ENCODE results near the gene EYS. TPM values are rescaled to one million over a fixed set of nuclear protein-coding genes. Genes with fewer than 3 reads are reported as not detected.

EYS gene
- total and polyA plus RNA-seq, 9 of the 15 experiments (the other 6 are each of a cell fraction or from before 2014, with no cell fraction given) = 0.03 to 0.36 (median 0.10) TPM; not detected in 2

DNA sequence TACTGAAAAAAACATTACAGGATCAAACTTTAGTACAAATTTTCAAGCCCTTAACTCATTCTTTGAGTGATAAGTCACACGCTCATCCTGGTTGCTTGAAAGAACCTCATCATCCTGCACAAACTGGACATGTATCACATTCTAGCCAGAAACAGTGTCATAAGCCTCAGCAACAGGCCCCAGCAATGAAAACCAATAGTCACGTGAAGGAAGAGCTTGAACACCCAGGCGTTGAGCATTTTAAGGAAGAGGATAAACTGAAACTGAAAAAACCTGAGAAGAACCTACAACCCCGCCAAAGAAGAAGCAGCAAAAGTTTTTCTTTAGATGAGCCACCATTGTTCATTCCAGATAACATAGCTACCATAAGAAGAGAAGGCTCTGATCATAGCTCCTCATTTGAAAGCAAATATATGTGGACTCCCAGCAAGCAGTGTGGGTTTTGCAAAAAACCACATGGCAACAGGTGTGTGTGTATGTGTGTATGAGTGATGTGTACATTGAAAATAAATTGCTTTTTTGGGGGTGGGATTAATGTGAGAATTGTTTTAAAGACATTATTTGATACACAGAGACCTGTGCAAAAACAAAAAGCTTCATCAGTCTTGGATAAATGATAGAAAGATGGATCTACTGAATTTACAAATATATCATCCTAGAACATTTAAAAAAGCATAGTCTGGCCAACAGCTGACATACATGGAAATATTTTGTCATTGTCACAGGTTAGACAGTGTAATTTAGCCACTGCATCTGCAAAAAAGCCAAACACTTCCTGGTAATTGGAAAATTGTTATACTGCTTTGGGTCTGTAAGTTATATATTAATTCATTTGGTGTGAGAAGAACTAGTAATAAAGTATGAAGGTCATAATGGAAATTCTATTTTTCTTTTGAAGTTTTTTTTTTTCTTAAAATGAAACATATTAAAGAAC lies 2021.3 kb downstream of the EYS start:
- 97% methylated on average over 4 of the region's 4 CpGs for WGBS (ENCODE audit: insufficient coverage, low coverage, missing lambda C conversion rate)
- intact Hi-C loops (cut with micrococcal nuclease) = loop anchor here (5.0 kb wide), 1 partner anchor 48 kb away; the partner anchor contains the start of gene PHF3

More for the DNA sequence above, 2021.3 kb downstream of the EYS start:
- TF ChIP-seq ZKSCAN1 (IDR thresholded peaks at IDR 0.05; ENCODE audit: low read depth, low read length) (no peak), ZNF444 (CRISPR knock-in tag; IDR thresholded peaks at IDR 0.05) (no peak), RBBP5 (IDR thresholded peaks at IDR 0.05; ENCODE audit: borderline replicate concordance, insufficient read depth, low read length, poor library complexity, severe bottlenecking) (no peak), EP400 (IDR thresholded peaks at IDR 0.05) (no peak), PHF8 (IDR thresholded peaks at IDR 0.05; ENCODE audit: borderline replicate concordance, low read length) (no peak), KLF1 (tag; IDR thresholded peaks at IDR 0.05) (no peak), GTF2E2 (tag; IDR thresholded peaks at IDR 0.05) (no peak), ZNF766 (CRISPR knock-in tag; conservative IDR thresholded peaks at IDR 0.05) (no peak), ZNF57 (CRISPR knock-in tag; IDR thresholded peaks at IDR 0.05) (no peak), SRF (CRISPR knock-in tag; IDR thresholded peaks at IDR 0.05) (no peak), SMAD3 (CRISPR knock-in tag; conservative IDR thresholded peaks at IDR 0.05) (no peak), ZNF436 (CRISPR knock-in tag; IDR thresholded peaks at IDR 0.05) (no peak)
- TF ChIP-seq, protein P1, sequence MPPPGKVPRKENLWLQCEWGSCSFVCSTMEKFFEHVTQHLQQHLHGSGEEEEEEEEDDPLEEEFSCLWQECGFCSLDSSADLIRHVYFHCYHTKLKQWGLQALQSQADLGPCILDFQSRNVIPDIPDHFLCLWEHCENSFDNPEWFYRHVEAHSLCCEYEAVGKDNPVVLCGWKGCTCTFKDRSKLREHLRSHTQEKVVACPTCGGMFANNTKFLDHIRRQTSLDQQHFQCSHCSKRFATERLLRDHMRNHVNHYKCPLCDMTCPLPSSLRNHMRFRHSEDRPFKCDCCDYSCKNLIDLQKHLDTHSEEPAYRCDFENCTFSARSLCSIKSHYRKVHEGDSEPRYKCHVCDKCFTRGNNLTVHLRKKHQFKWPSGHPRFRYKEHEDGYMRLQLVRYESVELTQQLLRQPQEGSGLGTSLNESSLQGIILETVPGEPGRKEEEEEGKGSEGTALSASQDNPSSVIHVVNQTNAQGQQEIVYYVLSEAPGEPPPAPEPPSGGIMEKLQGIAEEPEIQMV (tag; conservative IDR thresholded peaks at IDR 0.05; ENCODE audit: low read depth) = no peak
- TF ChIP-seq, protein P2, sequence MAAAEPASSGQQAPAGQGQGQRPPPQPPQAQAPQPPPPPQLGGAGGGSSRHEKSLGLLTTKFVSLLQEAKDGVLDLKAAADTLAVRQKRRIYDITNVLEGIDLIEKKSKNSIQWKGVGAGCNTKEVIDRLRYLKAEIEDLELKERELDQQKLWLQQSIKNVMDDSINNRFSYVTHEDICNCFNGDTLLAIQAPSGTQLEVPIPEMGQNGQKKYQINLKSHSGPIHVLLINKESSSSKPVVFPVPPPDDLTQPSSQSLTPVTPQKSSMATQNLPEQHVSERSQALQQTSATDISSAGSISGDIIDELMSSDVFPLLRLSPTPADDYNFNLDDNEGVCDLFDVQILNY (CRISPR knock-in tag; IDR thresholded peaks at IDR 0.05) = no peak
- TF ChIP-seq, protein P3, sequence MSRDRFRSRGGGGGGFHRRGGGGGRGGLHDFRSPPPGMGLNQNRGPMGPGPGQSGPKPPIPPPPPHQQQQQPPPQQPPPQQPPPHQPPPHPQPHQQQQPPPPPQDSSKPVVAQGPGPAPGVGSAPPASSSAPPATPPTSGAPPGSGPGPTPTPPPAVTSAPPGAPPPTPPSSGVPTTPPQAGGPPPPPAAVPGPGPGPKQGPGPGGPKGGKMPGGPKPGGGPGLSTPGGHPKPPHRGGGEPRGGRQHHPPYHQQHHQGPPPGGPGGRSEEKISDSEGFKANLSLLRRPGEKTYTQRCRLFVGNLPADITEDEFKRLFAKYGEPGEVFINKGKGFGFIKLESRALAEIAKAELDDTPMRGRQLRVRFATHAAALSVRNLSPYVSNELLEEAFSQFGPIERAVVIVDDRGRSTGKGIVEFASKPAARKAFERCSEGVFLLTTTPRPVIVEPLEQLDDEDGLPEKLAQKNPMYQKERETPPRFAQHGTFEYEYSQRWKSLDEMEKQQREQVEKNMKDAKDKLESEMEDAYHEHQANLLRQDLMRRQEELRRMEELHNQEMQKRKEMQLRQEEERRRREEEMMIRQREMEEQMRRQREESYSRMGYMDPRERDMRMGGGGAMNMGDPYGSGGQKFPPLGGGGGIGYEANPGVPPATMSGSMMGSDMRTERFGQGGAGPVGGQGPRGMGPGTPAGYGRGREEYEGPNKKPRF (IDR thresholded peaks at IDR 0.05; ENCODE audit: low read depth, low read length) = no peak
- in situ Hi-C loops (cut with MboI) = no loop called here
- H3K4me2 ChIP-seq (ENCODE audit: insufficient read depth, low read length) = no peak overlapping the region
- ChIA-PET CTCF (ENCODE audit: low intra/inter-chr PET ratio) (no interaction called here), POLR2A (interaction anchor here (0.6 to 1.2 kb wide), 3 partner anchors 9 to 1190 kb away, joined by 3 read pairs; no protein-coding TSS in a partner anchor)
- H3K27me3 ChIP-seq (ENCODE audit: control insufficient read depth in 2 of 2, insufficient read depth in 2 of 2, low read length in 2 of 2) = no peaks in the 10 kb centered on the region
- ATAC-seq (no peak), DNase-seq (ENCODE audit: extremely low read depth in 1 of 4, low spot score in 3 of 4) (no peak), FAIRE-seq (no peak)
- no peak overlapping the region for H2AFZ ChIP-seq (ENCODE audit: low read depth, low read length)
- H3K36me3 ChIP-seq (ENCODE audit: control insufficient read depth, insufficient read depth, low read length) = peaks cover 32% of the 10 kb centered on the region
- H4K20me1 ChIP-seq (replicated peaks; ENCODE audit: control insufficient read depth, insufficient read depth, low read length) = no peaks in the 10 kb centered on the region
- H3K9ac ChIP-seq (ENCODE audit: insufficient read depth in 1 of 2, low read depth in 2 of 2, low read length in 2 of 2) = no peak overlapping the region
- no peaks in the 10 kb centered on the region for H3K9me3 ChIP-seq (replicated peaks; ENCODE audit: control insufficient read depth, insufficient read depth, low read depth, low read length)
- BruUV-seq (replicated peaks) = TSS peak; percentile 11
- H3K4me3 ChIP-seq = no peak overlapping the region
- H3K4me1 ChIP-seq (replicated peaks in 1 of 2; ENCODE audit: control insufficient read depth in 2 of 2, insufficient read depth in 2 of 2, low read length in 2 of 2) = no peaks in the 10 kb centered on the region
- H3K27ac ChIP-seq (ENCODE audit: extremely low read depth, low read depth, low read length) = no peak overlapping the region
- peaks cover 30% of the 10 kb centered on the region for H3K79me2 ChIP-seq (ENCODE audit: control insufficient read depth, insufficient read depth, low read length)
- no peaks in the 10 kb centered on the region for H3K9me1 ChIP-seq (ENCODE audit: control insufficient read depth, insufficient read depth, low read length)
